ENCODE measurements around the gene ANKS1A. TPM values are rescaled to one million over a fixed set of nuclear protein-coding genes. Genes with fewer than 3 reads are reported as not detected.

The ANKS1A gene
- total RNA-seq, 1 donor from 2014 or later, result 20.9 TPM

DNA sequence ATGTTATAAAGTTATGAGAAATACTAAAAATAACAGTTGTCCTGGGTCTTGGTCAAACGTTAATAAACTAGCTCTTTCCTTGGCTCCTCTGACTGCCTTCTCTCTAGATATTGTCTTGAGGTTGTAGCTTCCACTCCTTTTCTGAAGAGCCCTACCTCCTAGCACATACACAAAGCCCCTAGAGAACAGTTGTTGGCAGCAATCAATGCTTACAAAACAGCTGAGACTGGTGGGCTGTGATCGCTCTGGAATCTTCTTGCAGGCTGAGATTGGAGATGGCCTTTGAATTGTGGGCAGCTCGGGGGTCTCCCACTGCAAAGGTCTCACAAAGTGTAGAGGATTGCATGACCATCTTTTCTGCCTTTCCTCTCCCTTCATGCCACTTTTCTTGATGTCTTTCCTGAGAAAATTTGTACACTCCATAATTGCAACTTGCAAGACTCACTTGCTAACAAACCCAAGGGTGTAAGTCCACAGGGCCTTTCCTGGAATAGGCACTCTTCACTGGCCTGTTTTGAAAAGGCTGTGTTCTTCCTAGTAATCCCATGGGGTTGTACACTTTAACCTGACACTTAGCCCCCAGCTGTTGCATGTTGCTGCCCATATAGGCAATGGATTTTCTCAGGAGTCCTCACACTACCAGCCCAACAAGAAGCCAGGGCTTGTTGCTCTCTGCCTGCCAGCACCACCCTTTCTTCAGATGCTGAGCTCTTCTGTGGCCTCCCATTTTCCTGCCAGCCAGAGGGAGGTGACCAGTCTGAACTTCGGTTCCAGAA is 152.2 kb downstream of the ANKS1A start:
- H3K4me1 ChIP-seq, result peaks cover 18 to 74% of the 10 kb centered on the region in 2 donors
- DNase-seq (ENCODE audit: low spot score in 2 of 2), result no peak
- intact Hi-C loops (cut with DNase I), result no loop called here

DNA sequence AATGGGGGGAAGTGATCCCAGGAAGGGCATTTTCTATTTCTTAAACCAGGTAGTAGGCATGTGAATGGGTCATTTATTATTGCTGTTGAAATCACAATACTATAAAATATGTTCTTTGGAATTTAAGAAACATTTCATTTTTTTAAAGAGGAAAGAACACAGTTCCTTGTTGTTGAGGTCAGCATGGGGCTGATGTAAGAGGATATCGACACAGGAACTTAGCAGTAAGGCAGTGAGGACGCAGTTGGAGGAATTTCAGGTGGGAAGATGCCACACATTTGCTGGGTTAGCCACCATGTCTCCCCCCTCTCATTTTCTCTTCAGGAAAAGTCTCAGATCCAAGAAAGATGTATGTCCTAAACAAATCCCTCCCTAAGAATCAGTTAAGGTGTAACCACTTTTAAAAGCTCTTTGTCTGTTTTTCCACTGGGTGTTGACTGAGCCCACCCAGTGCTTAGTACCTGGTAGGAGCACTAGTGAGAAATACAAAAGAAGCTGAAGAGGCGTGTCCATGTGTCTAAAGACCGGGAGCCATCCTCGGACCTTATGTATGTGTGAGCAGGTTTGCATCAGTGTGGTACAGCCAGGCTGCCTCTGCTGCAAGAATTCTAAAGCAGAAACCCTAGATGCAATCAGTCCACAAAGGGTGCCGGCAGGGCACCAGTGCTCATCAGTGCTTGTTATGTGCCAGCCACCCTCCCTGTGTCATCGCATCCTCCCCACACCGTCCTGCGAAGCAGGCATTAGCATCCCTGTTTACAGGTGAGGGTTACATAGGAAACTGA is 153.2 kb downstream of the ANKS1A start:
- intact Hi-C loops (cut with DNase I), result no loop called here
- no peak for DNase-seq (ENCODE audit: low spot score in 2 of 2)
- H3K36me3 ChIP-seq, result peaks cover 0 to 7% of the 10 kb centered on the region in 2 donors
- peaks cover 23 to 74% of the 10 kb centered on the region in 2 donors for H3K4me1 ChIP-seq
- no peak overlapping the region for H3K4me3 ChIP-seq
- peak overlapping the region; percentile 34 to 35 for H3K27ac ChIP-seq
- no peaks in the 10 kb centered on the region for H3K27me3 ChIP-seq
- TF ChIP-seq, protein P1, sequence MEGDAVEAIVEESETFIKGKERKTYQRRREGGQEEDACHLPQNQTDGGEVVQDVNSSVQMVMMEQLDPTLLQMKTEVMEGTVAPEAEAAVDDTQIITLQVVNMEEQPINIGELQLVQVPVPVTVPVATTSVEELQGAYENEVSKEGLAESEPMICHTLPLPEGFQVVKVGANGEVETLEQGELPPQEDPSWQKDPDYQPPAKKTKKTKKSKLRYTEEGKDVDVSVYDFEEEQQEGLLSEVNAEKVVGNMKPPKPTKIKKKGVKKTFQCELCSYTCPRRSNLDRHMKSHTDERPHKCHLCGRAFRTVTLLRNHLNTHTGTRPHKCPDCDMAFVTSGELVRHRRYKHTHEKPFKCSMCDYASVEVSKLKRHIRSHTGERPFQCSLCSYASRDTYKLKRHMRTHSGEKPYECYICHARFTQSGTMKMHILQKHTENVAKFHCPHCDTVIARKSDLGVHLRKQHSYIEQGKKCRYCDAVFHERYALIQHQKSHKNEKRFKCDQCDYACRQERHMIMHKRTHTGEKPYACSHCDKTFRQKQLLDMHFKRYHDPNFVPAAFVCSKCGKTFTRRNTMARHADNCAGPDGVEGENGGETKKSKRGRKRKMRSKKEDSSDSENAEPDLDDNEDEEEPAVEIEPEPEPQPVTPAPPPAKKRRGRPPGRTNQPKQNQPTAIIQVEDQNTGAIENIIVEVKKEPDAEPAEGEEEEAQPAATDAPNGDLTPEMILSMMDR (IDR thresholded peaks at IDR 0.05), result no peak
- H3K9me3 ChIP-seq, result no peaks in the 10 kb centered on the region

More for the DNA sequence above, 152.2 kb downstream of the ANKS1A start:
- no peak overlapping the region for H3K4me3 ChIP-seq
- TF ChIP-seq, protein P1 (IDR thresholded peaks at IDR 0.05), result no peak
- peaks cover 0 to 7% of the 10 kb centered on the region in 2 donors for H3K36me3 ChIP-seq
- H3K27ac ChIP-seq, result peak overlapping the region; percentile 34 to 50
- H3K27me3 ChIP-seq, result no peaks in the 10 kb centered on the region
- no peaks in the 10 kb centered on the region for H3K9me3 ChIP-seq

DNA sequence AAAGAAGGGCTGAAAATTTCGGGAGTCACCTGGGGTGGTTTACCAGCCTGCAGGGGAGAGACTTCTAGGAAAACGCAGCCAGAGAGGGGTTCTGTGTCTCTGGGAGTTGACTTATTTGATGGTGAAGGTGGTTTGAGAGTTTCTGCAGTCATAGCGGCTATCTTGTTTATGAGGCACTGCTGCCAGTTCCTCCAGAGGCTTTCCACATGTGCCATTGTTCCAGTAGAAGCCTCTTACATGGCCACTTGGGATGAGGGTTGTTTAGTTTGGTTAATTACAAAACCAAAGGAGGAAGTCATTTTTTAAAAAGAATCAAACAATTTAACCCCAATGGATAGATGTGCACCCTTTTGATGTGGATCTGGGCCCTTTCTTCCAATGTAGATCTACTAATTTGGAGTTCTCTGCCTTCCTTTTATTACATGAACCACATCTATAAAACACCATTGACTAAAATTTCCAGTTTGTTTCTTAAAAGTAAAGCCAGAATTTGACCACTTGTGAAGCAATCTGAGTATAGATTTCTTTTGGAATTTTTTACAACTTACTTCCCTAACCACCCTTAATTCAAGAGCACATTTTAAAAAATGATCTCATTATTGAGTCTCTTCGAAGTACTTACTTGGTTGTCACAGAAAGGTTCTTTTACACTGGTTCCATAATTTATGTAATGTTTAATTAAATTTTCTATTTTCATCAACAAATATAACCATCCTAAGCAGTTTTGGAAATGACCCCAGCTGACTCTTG is 154.5 kb downstream of the ANKS1A start:
- Histone ChIP-seq H3K9me3 (no peaks in the 10 kb centered on the region), H3K27me3 (no peaks in the 10 kb centered on the region), H3K4me3 (no peak overlapping the region), H3K4me1 (peaks cover 28 to 74% of the 10 kb centered on the region in 2 donors), H3K27ac (peak overlapping the region; percentile 74 to 87), H3K36me3 (peaks cover 0 to 7% of the 10 kb centered on the region in 2 donors)
- intact Hi-C loops (cut with DNase I), result no loop called here
- no peak for DNase-seq (ENCODE audit: low spot score in 2 of 2)
- TF ChIP-seq, protein P1 (IDR thresholded peaks at IDR 0.05), result no peak

DNA sequence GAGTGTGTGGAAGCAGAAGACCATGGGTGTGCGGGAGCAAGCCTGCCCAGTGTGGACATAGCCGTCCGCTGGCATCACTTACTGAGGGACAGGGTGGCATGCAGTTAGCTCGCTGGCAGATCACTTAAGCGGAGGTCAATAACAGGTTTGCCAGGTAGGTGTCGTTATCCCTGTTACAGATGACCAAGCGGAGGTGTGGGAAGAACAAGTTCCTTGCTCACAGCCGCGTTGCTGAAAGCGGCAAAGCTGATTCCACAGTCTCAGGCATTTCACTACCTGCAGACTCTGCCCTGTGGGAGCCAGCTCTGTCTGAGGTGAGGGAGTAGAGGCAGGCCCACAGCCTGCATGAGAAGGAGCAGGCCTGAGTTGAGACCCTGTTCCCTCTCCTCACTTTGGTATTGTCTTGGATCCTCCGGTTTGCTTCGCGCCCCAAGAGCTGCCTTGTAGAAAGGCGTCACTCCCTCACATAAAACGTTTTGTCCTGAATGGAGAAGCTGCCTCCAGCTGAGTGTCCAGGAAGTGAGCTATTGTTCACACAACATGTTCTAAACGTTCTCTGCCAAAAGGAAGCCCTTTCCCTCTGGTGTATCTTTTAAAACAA is 155.2 kb downstream of the ANKS1A start:
- TF ChIP-seq, protein P1 (IDR thresholded peaks at IDR 0.05), result no peak
- H3K27me3 ChIP-seq, result no peaks in the 10 kb centered on the region
- intact Hi-C loops (cut with DNase I), result no loop called here
- no peak for DNase-seq (ENCODE audit: low spot score in 2 of 2)
- no peaks in the 10 kb centered on the region for H3K9me3 ChIP-seq
- H3K4me1 ChIP-seq, result peaks cover 35 to 81% of the 10 kb centered on the region in 2 donors
- H3K4me3 ChIP-seq, result no peak overlapping the region
- H3K36me3 ChIP-seq, result peaks cover 0 to 7% of the 10 kb centered on the region in 2 donors
- H3K27ac ChIP-seq, result peak overlapping the region; percentile 74 to 87

DNA sequence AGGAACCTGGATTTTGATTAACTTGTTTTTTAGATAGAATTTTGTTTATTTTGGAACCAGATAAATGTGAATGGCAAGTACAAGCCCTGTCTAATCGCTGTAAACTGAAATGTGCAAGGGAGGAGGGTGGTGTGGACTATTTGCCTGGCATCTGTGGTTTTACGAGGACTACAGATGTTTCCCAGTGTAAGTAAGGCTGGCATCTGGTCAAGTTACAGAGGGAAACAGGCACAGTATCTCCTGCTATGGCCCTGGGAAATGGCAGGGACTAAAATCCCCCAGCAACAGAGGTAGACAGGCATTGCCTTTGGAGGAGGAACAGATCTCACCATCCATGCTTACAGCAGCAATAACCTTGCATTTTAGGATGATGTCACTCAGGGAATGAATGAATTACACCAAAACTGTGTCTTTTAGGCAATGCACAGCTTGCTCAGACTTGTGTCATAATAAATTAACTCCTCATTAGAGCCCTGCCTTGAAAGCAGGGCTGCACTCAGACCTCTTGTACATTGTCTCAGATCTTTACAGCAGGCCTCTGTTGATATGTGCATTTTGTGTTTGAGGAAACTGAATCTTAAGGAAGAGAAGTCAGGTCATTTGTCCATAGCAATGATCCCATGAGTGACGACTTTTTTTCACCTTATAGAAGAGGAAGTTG is 155.8 kb downstream of the ANKS1A start:
- TF ChIP-seq, protein P1 (IDR thresholded peaks at IDR 0.05), result no peak
- Histone ChIP-seq H3K27me3 (no peaks in the 10 kb centered on the region), H3K36me3 (peaks cover 0 to 7% of the 10 kb centered on the region in 2 donors), H3K4me3 (no peak overlapping the region), H3K9me3 (no peaks in the 10 kb centered on the region), H3K27ac (peak overlapping the region; percentile 74 to 87), H3K4me1 (peaks cover 40 to 87% of the 10 kb centered on the region in 2 donors)
- no peak for DNase-seq (ENCODE audit: low spot score in 2 of 2)
- intact Hi-C loops (cut with DNase I), result no loop called here

Measured in ascending aorta (tissue), 2 donors.